HG03469 (cell line): ENCODE measurements around the gene RASSF3.

Experiments
- ATAC-seq: cut with Tn5 transposase; IDR thresholded peaks from one replicate; pipeline ENCODE4 v1.9.1; 2021; ENCODE audit warnings: mild to moderate bottlenecking, moderate library complexity, moderate number of reproducible peaks; ENCODE audit not compliant: unreplicated experiment

The RASSF3 gene

DNA sequence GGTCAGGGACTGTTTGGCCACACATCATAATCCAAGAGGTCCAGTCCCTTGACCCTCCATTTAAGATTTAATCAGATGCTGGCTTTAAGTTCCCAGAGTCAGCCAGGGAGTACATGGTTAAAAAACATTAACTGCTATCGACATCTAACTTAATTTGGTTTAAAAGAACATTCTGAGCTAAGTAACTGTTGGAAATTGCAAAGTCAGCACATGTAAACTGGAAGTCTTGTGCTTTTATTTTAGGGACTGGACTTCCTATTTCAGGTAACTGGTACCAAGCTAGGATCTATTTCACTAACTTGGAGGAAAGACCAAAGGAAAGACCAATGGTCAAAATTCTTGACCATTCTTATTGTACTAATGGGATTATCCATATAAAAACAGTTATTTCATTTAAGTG lies 108.4 kb downstream of the RASSF3 start:
- ATAC-seq: no peak

DNA sequence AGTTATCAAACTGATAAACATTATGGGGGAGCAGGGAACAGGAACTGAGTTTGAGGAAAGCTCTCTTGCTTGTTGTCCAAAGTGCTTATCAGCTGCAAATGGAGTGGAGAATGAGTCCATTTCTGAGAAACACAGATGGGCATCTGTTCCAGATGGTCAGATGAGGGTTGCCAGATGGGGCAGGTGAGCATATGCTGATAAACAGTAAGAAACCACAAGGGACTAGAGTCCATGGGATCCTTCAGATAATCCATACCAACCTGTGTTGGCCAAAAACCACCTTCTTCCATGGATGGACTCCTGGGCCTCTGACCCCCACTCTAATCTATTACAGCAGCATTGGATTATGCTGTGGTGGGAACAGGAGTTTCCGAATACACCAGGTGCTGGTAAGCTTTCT lies 110.6 kb downstream of the RASSF3 start:
- ATAC-seq: no peak

DNA sequence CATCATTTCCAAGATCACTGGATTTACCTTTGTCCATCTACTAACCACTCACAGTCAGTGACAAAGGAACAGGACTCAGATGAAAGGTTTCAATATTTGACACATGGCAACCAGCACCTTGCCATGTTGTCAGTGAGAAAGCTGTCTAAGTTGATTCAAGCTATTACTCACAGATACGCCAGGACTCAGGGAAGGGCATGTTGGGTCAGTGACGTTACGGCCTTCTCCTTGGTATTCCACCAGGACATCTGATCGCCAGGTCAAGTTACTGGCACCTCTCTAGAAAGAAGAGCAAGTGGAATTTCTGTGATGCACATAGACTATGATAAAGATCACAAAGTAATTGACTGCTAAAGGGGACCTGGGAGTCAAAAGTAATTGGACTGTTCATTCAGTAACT lies 112.5 kb downstream of the RASSF3 start:
- no peak for ATAC-seq

DNA sequence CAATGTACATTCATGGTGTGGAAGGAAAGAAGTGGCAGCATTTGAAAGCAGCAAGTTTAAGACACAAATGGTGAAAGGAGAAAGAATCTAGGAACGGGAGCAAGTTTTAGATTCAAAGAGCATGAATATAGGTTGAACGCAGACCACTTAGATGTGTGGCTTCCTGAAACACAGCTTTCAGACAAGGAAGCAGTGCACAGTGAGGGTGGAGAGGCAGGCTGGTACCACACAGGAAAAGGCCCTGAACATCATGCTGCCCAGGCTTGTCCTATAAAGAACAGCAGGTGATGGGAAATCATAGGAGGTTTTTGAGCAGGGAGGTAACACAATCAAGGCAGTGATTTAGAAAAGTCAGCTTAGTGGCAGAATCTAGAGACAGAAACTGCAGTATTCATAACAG lies 113.3 kb downstream of the RASSF3 start:
- no peak for ATAC-seq

DNA sequence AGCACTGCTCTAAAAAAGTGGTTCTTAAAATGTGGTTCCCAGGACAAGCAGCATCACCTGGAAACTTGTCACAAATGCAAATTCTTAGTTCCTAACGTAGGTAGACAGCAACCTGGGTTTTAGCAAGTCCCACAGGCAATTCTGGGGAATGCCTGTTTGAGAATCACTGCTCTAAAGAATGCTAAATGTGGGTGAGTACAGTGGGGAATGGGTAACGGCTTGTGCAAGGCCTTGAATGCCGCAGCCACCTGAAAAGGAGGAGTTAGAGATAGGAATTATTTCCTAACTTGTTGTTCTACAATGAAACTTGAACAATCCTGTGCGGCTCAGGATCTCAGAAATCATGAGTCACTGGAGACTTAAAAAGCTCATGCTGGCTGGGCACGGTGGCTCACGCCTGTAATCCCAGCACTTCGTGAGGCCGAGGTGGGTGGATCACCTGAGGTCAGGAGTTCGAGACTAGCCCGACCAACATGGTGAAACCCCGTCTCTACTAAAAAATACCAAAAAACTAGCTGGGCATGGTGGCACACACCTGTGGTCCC lies 114.0 kb downstream of the RASSF3 start:
- ATAC-seq: no peak

DNA sequence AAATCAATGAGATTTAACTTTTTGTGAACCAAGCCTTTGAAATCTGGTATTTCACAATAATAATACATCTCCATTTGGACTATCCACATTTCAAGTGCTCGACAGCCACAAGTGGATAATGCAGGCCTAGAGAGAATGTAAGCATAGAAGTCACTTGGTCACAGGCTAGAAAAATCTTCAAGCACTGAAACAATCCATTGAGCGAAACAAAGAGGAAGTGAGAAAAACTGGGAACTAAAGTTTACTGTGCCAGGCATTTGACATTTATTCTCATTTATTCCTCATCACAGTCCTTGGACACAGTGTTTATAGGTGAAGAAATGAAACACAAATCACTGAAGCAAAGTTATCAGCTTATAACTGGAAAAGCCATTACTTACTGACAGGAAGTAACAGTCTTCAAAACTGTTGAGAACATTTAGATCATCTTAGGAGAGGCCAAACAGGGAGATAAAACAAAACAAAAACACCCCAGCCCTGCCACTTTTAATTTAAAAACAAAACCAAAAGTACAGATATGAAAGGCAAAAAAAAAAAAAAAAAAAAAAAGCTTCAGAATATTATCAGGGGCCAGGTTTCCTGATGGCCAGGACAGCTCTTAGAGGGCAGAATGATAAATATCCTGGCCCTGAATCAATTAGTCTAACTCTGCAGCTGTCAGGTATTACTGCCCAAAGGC lies 119.8 kb downstream of the RASSF3 start:
- no peak for ATAC-seq

DNA sequence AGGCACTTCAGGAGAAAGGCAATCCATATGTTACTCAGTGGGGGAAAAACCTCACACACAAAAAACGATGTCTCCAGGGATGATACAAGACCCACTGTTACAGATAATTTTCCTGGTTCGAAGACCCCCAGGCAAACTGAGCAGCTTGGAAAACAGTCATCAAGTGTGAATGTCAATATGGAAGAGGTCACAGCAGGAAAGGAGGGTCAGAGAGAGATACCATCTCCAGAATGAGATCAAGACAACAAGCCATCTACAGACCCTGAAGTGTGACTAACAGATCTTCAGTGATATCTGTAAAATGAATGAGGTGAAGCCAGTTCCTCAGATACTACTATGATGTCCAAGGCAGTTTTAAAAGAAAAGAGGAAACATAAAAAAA lies 120.3 kb downstream of the RASSF3 start:
- no peak for ATAC-seq

DNA sequence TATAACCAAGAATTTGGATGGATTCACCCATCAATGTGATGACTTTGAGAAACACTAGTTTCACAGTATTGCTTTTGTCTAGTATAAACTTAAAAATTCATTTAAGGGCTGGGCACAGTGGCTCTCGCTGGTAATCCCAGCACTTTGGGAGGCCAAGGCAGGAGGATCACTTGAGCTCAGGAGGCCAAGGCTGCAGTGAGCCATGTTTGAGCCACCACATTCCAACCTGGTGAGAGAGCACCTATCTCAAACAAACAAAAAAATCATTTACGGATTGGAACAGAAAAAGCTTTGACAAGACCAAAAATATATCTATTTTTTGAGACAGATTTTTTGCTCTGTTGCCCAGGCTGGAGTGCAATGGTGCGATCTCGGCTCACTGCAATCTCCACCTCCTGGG lies 121.4 kb downstream of the RASSF3 start:
- no peak for ATAC-seq

DNA sequence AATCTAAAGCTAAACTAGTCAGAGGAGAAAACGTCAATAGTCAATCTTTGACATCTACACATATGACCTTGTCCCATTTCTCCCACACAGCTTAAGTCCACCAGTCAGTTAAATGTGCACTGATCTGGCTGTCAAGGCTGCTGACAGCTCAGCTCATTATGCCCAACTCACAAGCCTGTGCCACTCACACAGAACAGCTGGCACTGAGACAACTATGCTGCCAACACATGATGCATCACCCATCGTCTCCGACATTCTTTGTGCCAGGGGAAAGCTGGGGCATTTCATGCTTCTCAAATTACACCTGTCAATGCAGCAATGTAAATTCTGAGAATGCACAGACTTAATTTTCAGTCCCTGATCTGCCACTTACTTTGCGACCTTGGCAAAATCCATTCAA lies 123.6 kb downstream of the RASSF3 start:
- ATAC-seq: no peak

DNA sequence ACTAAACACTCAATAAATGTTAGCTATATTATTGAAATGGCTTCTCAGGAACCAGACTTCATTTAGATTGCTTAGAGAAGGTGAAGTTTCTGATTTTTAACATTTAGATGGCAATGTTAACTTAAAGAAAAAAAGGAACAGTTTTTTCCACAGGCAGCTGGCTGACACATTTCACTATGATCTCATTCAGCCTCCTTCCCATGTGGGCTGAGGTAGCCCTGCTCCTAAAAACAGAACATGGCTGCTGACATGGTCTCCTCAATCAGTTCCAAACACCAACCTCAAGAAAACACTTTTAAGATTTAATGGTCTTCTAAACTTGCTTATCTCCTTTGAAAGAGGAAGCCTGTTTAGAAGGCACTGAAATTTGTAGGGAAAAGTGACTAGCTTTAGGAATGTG lies 125.1 kb downstream of the RASSF3 start:
- no peak for ATAC-seq

DNA sequence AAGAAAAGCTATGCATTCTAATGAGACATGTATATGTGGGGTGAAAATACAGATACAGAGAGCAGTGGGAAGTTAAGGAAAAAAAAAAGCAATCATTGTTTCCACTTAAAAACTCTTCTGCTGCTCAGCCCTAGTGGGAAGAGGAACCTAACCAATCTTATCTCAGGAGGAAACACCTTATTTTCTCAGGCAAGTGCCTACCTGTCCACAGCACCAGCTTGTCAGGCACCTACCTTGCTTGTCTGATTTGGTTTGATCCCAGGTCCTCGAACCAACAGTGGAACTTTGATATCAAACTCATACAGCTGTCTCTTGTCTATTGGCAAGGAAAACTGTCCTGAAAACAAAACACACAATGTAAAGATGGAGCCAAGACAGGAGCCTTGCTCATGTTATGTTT lies 126.5 kb downstream of the RASSF3 start:
- no peak for ATAC-seq

DNA sequence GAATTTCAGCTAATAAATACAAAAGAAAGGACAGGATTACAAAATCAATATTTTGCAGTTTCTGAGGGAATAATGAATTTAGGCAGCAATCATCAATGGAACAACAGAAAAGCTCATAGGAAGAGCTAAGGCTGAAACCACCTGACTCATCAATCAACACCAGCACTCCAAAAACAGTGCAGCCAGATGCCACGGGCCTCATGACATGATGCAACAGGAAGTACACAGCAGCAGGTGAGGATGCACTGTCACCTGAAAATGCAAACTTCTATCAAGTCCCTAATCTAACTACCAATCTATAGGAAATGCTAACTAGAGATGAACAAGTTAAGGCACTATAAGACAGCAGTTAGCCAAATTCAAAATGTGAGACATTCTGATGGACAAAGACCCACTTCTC lies 127.2 kb downstream of the RASSF3 start:
- ATAC-seq: no peak

DNA sequence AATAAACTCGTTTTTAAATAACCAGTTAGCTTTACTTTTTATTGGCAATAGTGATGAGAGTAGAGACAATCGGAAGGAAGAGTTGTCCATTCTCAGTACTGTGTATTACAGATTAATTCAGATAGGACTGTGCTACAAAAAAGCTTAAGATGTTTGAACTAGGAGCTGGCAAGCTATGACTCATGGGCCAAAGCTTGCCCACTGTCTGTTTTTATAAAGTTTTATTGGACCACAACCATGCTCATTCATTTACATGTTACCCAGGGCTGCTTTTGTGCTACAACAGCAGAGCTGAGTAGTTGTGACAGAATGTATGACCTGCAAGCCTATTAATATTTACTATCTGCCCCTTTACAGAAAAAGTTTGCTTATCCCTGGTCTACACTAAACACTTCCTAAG lies 129.5 kb downstream of the RASSF3 start:
- ATAC-seq: no peak

DNA sequence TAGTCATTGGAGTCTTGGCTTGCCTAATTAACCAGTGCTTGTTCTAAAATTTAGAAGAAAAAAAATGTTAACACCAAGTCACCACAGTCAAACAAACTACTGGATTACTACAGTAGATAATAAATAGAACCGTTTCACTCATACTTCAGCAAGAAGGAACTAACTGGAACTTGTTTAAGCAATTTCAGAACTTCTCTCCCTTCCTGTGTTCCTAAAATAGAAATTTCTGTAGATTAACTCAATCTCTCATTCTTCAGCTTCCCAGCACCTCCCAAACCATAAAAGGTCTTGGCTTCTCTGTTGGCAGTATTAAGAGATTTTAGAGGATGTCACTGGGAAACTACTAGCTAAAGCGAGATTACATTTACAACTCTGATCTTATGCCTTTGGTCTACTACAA lies 130.4 kb downstream of the RASSF3 start:
- no peak for ATAC-seq

DNA sequence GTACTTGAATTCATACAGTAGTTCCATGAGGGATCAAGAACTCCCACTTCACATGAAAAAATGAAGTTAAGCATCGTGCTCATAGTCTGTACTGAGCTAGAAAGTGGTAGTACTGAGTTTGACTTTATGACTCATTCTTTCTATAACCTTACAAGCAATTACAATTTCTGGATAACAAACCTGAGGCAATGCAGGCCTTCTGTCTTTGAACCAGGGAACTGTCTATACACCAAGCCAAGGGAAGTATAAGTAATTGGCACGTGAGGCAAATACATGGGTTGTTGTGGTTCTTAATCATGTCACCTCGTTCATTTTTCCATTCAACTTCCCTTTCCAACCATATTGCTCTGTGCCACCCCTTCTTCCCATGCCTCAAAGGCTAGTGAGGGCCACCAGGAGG lies 132.1 kb downstream of the RASSF3 start:
- ATAC-seq: no peak

DNA sequence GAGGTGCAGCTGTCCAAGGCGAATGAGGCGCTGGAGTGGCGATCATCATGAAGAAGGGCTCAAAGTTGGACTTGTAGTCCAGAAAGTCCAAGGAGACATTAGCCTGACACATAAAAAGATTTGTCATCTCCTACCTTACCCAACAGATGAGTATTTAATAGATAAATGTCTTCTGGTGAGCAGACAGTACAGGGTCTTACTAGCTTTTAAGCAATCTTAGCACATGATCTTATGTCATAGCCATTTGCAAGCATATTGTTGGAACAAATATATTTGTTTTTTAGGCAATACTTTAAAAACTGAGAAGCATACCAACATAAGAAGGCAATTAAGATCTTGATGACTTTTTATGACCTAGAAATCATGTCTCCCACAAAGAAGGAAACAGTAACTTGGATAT lies 132.9 kb downstream of the RASSF3 start:
- ATAC-seq: no peak

DNA sequence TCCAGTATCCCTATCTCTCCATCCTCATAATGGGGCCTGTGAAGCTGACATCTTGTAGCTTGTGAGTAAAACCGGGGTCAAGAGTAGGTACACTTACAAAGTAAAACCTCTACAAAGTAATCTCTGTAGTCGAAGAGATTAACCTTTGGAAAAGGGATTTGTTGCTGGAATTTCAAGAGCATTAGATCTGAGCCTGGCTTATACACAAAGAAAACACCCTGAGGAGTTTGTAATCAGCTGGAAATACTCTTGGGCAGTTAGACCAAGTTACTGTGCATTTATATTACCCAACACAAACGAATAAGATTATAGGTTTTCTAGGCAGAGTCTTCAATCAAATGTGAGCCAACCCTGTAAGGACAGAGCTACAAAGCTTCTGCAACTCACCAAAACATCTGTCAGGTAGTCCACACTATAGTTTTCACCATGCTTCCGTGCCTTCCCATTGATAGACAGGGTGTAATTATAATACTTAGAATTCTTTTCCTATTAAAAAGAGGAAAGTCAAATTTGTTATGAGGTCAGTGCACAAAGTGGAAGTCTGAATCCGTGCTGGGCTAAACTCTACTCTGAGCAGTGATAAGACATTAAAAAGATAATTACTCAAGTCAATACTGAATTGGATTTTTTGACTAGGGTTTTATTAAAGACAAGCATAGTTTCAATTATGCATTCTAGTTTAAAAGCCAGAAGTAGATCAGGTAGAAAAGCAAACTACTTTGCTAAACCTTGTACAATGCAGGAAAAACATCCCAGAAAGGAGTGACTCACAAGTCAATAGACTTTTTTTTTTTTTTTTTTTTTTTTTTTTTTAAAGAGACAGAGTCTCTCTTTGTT lies 134.3 kb downstream of the RASSF3 start:
- ATAC-seq: no peak

DNA sequence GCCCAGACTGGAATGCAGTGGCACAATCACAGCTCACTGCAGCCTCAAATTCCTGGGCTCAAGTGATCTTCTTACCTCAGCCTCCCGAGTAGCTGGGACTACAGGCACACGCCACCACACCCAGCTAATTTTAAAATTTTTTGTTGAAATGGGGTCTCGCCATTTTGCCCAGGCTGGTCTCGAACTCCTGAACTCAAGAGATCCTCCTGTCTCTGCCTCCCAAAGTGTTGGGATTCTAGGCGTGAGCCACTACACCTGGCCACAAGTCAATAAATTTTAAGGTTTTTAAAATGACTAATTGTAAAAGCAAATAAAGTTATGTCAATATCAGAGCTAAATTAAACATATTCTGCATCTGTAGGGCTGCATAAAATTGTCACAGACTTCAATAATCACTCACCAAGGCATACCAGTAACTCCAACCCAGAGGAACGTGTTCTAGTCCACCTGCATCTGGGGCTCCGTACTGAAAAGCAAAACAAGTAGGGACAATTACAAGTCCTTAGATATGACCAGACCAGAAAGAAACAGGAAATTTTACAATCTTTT lies 135.0 kb downstream of the RASSF3 start:
- no peak for ATAC-seq

DNA sequence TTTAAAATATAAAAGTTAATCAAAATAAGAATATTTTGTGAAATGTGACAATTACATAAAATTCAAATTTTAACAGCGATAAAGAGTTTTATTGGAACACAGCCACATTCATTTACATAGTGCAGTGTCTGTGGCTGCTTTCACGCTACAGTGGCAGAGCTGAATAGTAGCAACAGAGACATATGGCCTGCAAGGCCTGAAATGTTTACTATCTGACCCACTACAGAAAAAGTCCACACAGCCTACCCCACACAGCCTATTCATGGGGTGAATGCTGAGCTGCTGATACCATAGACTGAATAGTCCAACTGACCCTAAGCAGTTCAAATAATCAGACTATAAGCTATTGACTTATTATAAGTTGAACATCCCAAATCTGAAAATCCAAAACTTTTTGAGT lies 135.7 kb downstream of the RASSF3 start:
- no peak for ATAC-seq

DNA sequence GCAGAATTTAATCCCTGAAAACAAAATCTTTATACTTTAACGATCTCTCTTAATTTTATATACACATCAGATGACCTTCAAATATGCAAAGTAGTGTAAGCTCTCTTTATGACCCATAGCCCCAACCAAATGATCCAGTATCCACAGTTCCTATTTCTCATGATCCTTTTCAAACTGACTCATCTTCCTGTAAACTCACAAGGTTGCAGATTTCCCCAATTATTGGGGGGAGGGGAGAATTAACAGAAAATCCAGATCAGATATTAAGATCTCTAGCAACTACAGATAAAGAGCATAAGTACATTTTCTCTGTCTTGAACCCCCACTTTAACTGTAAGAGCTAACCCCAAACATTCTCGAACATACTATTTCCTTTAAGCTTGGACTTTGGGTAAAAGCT lies 136.4 kb downstream of the RASSF3 start:
- no peak for ATAC-seq
